Astrocyte of the cerebellum (primary cell): ENCODE measurements around the gene SEPTIN2.
"Not testable (repeated sequence)": the region's sequence is repeated elsewhere in the genome, so short reads cannot be mapped to it uniquely, and the experiment has no call there.

Experiments
- DNase-seq: peaks from one replicate; pipeline ENCODE4 v3.0.0-alpha.2; 2011; ENCODE audit warnings: low read depth
- H3K4me3 ChIP-seq: 2 replicates; pipeline ENCODE4 v1.5.1; 2011; ENCODE audit warnings: mild to moderate bottlenecking, low read depth, low read length, moderate library complexity
- CTCF ChIP-seq: IDR thresholded peaks from 2 replicates; pipeline ENCODE4 v1.5.1; 2012; ENCODE audit warnings: low read length, low read depth, moderate library complexity, mild to moderate bottlenecking; ENCODE audit errors: missing control alignments
- in situ Hi-C: cut with HindIII; loops from 2 replicates; pipeline ENCODE4 v1.10.0; 2017; ENCODE audit warnings: low sequenced_read_pairs

The SEPTIN2 gene

GRCh38 chr2:241312082-241312481, 3.6 kb upstream of the SEPTIN2 start:
- no peak overlapping the region for H3K4me3 ChIP-seq
- in situ Hi-C loops, result no loop called here
- no peak for TF ChIP-seq CTCF
- no peak for DNase-seq

GRCh38 chr2:241313543-241314095, 2.1 kb upstream of the SEPTIN2 start:
- in situ Hi-C loops, result no loop called here
- no peak for DNase-seq
- TF ChIP-seq CTCF, result no peak
- H3K4me3 ChIP-seq, result peak overlapping the region; percentile 81

- H3K4me3 ChIP-seq, result peak overlapping the region; percentile 81
- no peak for DNase-seq
- in situ Hi-C loops, result no loop called here
- no peak for TF ChIP-seq CTCF
Measured at GRCh38 chr2:241314226-241315092, 1.3 kb upstream of the SEPTIN2 start.

- peak; percentile 96 for DNase-seq
- in situ Hi-C loops, result no loop called here
- TF ChIP-seq CTCF, result no peak
- H3K4me3 ChIP-seq, result peak within 1 kb of the TSS; percentile 81
Measured at GRCh38 chr2:241315093-241315878, 439 bp upstream of the SEPTIN2 start, which contains the start of gene HDLBP. Gene HDLBP (minus strand): TSS chr2:241315672. CDS start chr2:241266869, 48,803 bp downstream.

GRCh38 chr2:241316825-241317224, 1.1 kb downstream of the SEPTIN2 start:
- peak overlapping the region; percentile 81 for H3K4me3 ChIP-seq
- in situ Hi-C loops, result no loop called here
- no peak for TF ChIP-seq CTCF
- DNase-seq, result no peak

GRCh38 chr2:241317391-241317790, 1.7 kb downstream of the SEPTIN2 start:
- in situ Hi-C loops, result no loop called here
- peak overlapping the region; percentile 81 for H3K4me3 ChIP-seq
- no peak for DNase-seq
- no peak for TF ChIP-seq CTCF

GRCh38 chr2:241318830-241319229, 3.1 kb downstream of the SEPTIN2 start:
- in situ Hi-C loops, DNase-seq, H3K4me3 ChIP-seq: not testable (repeated sequence)
